ENCODE data around the gene MRPL17.

DNA sequence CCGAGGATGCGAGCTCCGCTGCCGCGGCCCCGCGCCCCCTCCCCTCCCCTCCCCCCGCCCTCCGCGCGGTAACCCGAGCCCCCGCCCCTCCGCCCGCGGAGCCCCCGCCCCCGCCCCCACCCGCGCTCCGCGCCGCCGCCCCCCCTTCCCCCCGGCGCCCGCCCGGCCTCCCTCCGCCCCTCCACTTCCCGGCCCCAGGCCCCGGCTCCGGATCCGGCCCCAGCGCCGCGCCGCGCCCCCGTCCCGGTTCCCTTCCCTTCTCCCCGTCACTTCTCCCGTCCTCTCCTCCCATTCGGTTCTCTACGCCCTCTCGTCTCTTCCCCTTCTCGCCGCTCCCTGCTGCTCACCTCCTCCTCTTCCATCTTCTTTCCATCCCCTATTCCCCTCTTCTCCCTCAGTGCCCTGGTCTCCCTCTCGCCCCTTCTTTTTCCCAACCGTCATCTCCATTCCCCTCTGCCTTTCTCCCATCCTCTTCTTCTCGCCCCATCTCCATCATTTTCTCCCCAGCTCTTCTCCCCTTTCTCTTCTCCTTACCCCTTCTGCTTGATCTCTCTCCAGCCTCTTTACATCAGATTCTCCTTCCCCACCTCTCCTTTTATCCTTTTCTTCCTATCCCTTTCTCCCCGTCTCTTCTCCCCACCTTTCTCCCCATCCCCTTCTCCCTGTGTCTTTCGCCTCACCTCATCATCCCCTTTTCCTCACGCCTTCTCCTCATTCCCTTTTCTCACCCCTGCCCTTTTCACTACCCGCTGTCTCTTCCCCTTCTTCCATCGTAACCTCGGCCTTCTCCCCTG, 27.2 kb downstream of the MRPL17 start, which contains the start of gene DCHS1:
- TF ChIP-seq, protein P1, sequence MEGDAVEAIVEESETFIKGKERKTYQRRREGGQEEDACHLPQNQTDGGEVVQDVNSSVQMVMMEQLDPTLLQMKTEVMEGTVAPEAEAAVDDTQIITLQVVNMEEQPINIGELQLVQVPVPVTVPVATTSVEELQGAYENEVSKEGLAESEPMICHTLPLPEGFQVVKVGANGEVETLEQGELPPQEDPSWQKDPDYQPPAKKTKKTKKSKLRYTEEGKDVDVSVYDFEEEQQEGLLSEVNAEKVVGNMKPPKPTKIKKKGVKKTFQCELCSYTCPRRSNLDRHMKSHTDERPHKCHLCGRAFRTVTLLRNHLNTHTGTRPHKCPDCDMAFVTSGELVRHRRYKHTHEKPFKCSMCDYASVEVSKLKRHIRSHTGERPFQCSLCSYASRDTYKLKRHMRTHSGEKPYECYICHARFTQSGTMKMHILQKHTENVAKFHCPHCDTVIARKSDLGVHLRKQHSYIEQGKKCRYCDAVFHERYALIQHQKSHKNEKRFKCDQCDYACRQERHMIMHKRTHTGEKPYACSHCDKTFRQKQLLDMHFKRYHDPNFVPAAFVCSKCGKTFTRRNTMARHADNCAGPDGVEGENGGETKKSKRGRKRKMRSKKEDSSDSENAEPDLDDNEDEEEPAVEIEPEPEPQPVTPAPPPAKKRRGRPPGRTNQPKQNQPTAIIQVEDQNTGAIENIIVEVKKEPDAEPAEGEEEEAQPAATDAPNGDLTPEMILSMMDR (conservative IDR thresholded peaks at IDR 0.05; ENCODE audit: low read depth, low read length): no peak
- no peak for TF ChIP-seq EZH2 (IDR thresholded peaks at IDR 0.05; ENCODE audit: borderline replicate concordance, low read depth, low read length, poor library complexity, severe bottlenecking)

Data from A673 (cell line).